Uterus (tissue), 2 donors: Measurements from ENCODE around the gene KIF20B.

Experiments
- CTCF ChIP-seq, 4 experiments: fragments of 200-600 bp in 2 of 4; fragments of 450-650 bp in 2 of 4; sonication (generic) in 2 of 4; IDR thresholded peaks; one replicate each; pipeline ENCODE4 v1.5.1; 2016 to 2019; ENCODE audit warnings: antibody characterized with exemption in 4 of 4, mild to moderate bottlenecking in 2 of 4, moderate library complexity in 1 of 4
- POLR2A ChIP-seq, 2 donors: fragments of 450-650 bp; IDR thresholded peaks; one replicate each; pipeline ENCODE4 v1.6.1; 2016; ENCODE audit warnings: antibody characterized with exemption in 2 of 2, mild to moderate bottlenecking in 1 of 2, moderate library complexity in 1 of 2

DNA sequence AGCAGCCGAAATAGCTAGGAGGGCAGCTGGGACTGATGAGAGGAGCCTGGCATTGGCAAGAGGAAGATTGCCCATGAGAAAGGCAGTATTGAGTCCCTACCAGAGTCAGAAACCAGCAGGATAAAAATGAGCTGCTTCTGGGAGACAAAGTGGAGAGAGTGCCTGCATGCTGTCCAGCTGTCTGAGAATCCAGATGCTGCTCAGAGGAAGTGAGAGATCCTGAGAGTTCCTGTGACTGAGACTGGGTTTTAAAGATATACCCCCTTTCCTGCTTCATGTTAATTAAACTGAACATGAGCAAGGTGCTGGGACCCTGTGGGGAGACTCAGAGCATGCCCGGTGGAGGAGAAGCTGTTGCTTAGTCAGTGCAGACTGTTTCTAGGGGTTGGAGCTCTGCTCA lies 107.5 kb downstream of the KIF20B start:
- no peak for TF ChIP-seq CTCF (IDR thresholded peaks at IDR 0.05)
- no peak for TF ChIP-seq POLR2A (IDR thresholded peaks at IDR 0.05)
